ENCODE measurements around the gene ZBTB38. TPM values are rescaled to one million over a fixed set of nuclear protein-coding genes. Genes with fewer than 3 reads are reported as not detected.

Gene ZBTB38
- total and polyA plus RNA-seq, 8 donors: 5.3 to 253 (median 41.0) TPM

GRCh38 chr3:141393735-141394076 is 25.4 kb downstream of the ZBTB38 start:
- TF ChIP-seq EP300 (IDR thresholded peaks at IDR 0.05) (no peak), POLR2AphosphoS5 (IDR thresholded peaks at IDR 0.05) (no peak), POLR2A (IDR thresholded peaks at IDR 0.05) (no peak)
- TF ChIP-seq, protein P1, sequence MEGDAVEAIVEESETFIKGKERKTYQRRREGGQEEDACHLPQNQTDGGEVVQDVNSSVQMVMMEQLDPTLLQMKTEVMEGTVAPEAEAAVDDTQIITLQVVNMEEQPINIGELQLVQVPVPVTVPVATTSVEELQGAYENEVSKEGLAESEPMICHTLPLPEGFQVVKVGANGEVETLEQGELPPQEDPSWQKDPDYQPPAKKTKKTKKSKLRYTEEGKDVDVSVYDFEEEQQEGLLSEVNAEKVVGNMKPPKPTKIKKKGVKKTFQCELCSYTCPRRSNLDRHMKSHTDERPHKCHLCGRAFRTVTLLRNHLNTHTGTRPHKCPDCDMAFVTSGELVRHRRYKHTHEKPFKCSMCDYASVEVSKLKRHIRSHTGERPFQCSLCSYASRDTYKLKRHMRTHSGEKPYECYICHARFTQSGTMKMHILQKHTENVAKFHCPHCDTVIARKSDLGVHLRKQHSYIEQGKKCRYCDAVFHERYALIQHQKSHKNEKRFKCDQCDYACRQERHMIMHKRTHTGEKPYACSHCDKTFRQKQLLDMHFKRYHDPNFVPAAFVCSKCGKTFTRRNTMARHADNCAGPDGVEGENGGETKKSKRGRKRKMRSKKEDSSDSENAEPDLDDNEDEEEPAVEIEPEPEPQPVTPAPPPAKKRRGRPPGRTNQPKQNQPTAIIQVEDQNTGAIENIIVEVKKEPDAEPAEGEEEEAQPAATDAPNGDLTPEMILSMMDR (IDR thresholded peaks at IDR 0.05): no peak
- H3K36me3 ChIP-seq: peaks cover 6 to 17% (median 14%) of the 10 kb centered on the region in 4 donors
- intact Hi-C loops (cut with DNase I; ENCODE audit: low total_unique reads): no loop called here

GRCh38 chr3:141394560-141394959 is 26.3 kb downstream of the ZBTB38 start:
- Histone ChIP-seq H3K27ac (no peak overlapping the region), H3K27me3 (no peaks in the 10 kb centered on the region), H3K4me3 (no peak overlapping the region), H3K9me3 (peaks cover 0 to 7% (median 2%) of the 10 kb centered on the region in 4 donors), H3K36me3 (peaks cover 6 to 17% (median 14%) of the 10 kb centered on the region in 4 donors), H3K4me1 (peaks cover 0 to 35% (median 20%) of the 10 kb centered on the region in 4 donors)
- intact Hi-C loops (cut with DNase I; ENCODE audit: low total_unique reads): no loop called here
- 70 to 92% (median 74%) methylated on average over 3 of the region's 3 CpGs for WGBS, 5 donors
- no peak for TF ChIP-seq EP300 (IDR thresholded peaks at IDR 0.05)
- TF ChIP-seq, protein P1 (IDR thresholded peaks at IDR 0.05): no peak
- no peak for TF ChIP-seq POLR2A (IDR thresholded peaks at IDR 0.05)
- TF ChIP-seq POLR2AphosphoS5 (IDR thresholded peaks at IDR 0.05): no peak
- no peak for DNase-seq

More at GRCh38 chr3:141393735-141394076, 25.4 kb downstream of the ZBTB38 start:
- no peak for DNase-seq
- no peaks in the 10 kb centered on the region for H3K27me3 ChIP-seq
- 95 to 97% (median 95%) methylated on average over 7 of the region's 7 CpGs for WGBS, 5 donors
- peaks cover 4 to 37% (median 16%) of the 10 kb centered on the region in 4 donors for H3K4me1 ChIP-seq
- H3K27ac ChIP-seq: peak overlapping the region in 2 of 5 donors; percentile 55 to 59
- peaks cover 0 to 7% (median 2%) of the 10 kb centered on the region in 4 donors for H3K9me3 ChIP-seq
- H3K4me3 ChIP-seq: no peak overlapping the region

GRCh38 chr3:141395005-141395589 is 26.8 kb downstream of the ZBTB38 start:
- Histone ChIP-seq H3K27ac (no peak overlapping the region), H3K27me3 (no peaks in the 10 kb centered on the region), H3K4me3 (no peak overlapping the region), H3K4me1 (peaks cover 2 to 39% (median 22%) of the 10 kb centered on the region in 4 donors), H3K36me3 (peaks cover 6 to 17% (median 14%) of the 10 kb centered on the region in 4 donors), H3K9me3 (peaks cover 0 to 7% (median 2%) of the 10 kb centered on the region in 4 donors)
- DNase-seq: no peak
- 52 to 80% (median 66%) methylated on average over 5 of the region's 5 CpGs for WGBS, 5 donors
- intact Hi-C loops (cut with DNase I; ENCODE audit: low total_unique reads): no loop called here
- TF ChIP-seq POLR2AphosphoS5 (IDR thresholded peaks at IDR 0.05) (no peak), POLR2A (IDR thresholded peaks at IDR 0.05) (no peak), EP300 (IDR thresholded peaks at IDR 0.05) (no peak)
- TF ChIP-seq, protein P1 (IDR thresholded peaks at IDR 0.05): no peak

DNA sequence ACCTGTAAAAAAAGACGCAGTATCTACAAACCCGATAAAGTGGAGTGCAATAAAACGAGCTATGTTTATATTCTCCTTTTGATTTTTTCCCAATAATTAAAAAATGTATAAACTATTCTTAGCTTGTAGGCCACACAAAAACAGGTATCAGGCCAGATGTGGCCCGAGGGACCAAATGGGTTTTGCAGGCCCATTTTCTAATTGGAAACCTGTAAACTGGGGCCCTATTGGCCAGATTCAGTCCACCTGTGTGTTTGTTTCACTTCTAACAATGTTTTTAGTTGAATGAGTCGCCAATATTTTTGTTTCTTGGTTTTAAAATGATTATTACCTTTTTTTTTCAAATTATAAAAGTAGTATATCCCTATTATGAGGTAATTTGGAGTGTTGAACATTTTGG is 29.7 kb downstream of the ZBTB38 start:
- H3K4me3 ChIP-seq: no peak overlapping the region
- no peak overlapping the region for H3K27ac ChIP-seq
- intact Hi-C loops (cut with DNase I; ENCODE audit: low total_unique reads): no loop called here
- TF ChIP-seq EP300 (IDR thresholded peaks at IDR 0.05) (no peak), POLR2AphosphoS5 (IDR thresholded peaks at IDR 0.05) (no peak), POLR2A (IDR thresholded peaks at IDR 0.05) (no peak)
- TF ChIP-seq, protein P1 (IDR thresholded peaks at IDR 0.05): no peak
- peaks cover 6 to 17% (median 14%) of the 10 kb centered on the region in 4 donors for H3K36me3 ChIP-seq
- H3K27me3 ChIP-seq: no peaks in the 10 kb centered on the region
- peaks cover 6 to 38% (median 30%) of the 10 kb centered on the region in 4 donors for H3K4me1 ChIP-seq
- DNase-seq: no peak
- 94 to 99% (median 97%) methylated on average over 5 of the region's 5 CpGs for WGBS, 5 donors
- H3K9me3 ChIP-seq: peaks cover 0 to 7% (median 2%) of the 10 kb centered on the region in 4 donors
